ENCODE results near the gene THADA.

THADA gene

GRCh38 chr2:43436431-43436830 lies 159.4 kb downstream of the THADA start:
- no peak for DNase-seq (ENCODE audit: low read depth)
- TF ChIP-seq, protein P1, sequence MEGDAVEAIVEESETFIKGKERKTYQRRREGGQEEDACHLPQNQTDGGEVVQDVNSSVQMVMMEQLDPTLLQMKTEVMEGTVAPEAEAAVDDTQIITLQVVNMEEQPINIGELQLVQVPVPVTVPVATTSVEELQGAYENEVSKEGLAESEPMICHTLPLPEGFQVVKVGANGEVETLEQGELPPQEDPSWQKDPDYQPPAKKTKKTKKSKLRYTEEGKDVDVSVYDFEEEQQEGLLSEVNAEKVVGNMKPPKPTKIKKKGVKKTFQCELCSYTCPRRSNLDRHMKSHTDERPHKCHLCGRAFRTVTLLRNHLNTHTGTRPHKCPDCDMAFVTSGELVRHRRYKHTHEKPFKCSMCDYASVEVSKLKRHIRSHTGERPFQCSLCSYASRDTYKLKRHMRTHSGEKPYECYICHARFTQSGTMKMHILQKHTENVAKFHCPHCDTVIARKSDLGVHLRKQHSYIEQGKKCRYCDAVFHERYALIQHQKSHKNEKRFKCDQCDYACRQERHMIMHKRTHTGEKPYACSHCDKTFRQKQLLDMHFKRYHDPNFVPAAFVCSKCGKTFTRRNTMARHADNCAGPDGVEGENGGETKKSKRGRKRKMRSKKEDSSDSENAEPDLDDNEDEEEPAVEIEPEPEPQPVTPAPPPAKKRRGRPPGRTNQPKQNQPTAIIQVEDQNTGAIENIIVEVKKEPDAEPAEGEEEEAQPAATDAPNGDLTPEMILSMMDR (conservative IDR thresholded peaks at IDR 0.05; ENCODE audit: low read length): no peak
- no peak overlapping the region for H3K4me3 ChIP-seq (ENCODE audit: low read length)

DNA sequence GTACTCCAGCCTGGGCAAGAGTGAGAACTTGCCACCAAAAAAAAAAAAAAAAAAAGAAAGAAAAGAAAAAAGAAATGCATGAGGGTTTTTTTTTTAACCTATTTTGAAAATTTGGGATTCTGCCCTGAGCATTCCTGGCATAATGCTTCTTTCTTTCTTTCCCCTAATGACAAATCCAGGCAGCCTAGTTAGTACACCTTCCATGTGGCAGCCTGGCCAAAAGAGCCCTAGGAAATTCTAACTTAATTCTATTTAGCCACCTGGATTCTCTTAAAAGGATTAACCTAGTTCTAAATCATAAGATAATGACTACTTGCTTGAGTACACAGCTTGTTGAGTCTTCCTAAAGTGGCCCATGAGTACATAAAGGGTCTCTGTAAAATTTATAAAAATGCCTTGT lies 160.1 kb downstream of the THADA start:
- TF ChIP-seq, protein P1 (conservative IDR thresholded peaks at IDR 0.05; ENCODE audit: low read length): no peak
- DNase-seq (ENCODE audit: low read depth): no peak
- H3K4me3 ChIP-seq (ENCODE audit: low read length): no peak overlapping the region

DNA sequence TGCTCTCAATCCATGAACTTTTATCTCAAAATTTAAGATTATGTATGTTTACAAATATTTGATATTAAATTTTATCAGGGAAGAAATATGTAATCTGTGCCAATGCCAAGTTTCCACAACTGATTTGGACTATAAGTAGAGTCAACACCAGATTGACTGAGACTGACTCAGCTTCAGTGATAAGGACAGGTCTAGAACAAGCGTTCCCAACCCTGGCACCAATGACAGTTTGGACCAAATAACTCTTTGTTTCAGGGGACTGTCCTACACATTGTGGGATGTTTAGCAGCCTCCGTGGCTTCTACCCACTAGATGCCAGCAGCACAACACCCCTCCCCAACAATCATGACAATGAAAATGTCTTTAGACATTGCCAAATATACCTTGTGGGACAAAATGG lies 165.3 kb downstream of the THADA start:
- H3K4me3 ChIP-seq (ENCODE audit: low read length): no peak overlapping the region
- DNase-seq (ENCODE audit: low read depth): no peak
- TF ChIP-seq, protein P1 (conservative IDR thresholded peaks at IDR 0.05; ENCODE audit: low read length): no peak

- DNase-seq (ENCODE audit: low read depth): no peak
- H3K4me3 ChIP-seq (ENCODE audit: low read length): no peak overlapping the region
- TF ChIP-seq, protein P1 (conservative IDR thresholded peaks at IDR 0.05; ENCODE audit: low read length): no peak
Measured at GRCh38 chr2:43429369-43429768, 166.5 kb downstream of the THADA start.

GRCh38 chr2:43427032-43427424 lies 168.8 kb downstream of the THADA start:
- no peak overlapping the region for H3K4me3 ChIP-seq (ENCODE audit: low read length)
- TF ChIP-seq, protein P1 (conservative IDR thresholded peaks at IDR 0.05; ENCODE audit: low read length): no peak
- no peak for DNase-seq (ENCODE audit: low read depth)

DNA sequence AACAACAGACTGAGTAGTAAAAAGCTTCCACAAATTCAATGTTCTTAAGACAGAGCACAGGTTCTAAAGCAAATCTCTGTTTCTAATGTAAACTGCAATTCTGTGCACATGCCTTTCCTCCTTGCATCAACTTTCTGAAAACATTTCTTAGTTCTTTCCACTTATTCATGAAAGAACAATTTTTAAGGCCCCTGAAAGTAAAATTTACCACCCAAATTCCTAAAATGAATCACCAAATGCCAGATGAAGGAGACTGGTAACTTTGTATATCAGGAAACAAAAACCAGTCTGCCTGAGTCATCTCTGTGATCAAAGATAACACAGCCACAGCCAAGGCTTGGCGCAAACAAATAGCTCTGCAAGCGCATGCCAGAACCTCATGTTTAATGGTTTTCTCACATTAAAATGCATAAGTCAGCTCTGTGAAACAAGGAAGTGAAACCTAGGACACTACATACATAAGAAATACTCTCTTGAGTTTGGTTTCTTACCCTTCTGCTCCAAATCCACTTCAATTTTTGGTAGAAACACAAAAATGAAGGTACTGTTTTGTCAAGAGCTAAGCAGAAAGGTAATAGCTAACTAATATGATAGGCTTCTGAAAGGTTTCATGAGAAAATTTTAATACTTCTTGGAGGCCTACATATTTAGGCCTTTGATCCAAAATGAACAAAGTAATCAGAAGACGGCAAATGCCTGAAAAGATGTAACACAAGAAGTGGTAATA lies 169.4 kb downstream of the THADA start:
- no peak overlapping the region for H3K4me3 ChIP-seq (ENCODE audit: low read length)
- DNase-seq (ENCODE audit: low read depth): peak; percentile 98
- TF ChIP-seq, protein P1 (conservative IDR thresholded peaks at IDR 0.05; ENCODE audit: low read length): no peak

- TF ChIP-seq, protein P1 (conservative IDR thresholded peaks at IDR 0.05; ENCODE audit: low read length): no peak
- no peak for DNase-seq (ENCODE audit: low read depth)
- no peak overlapping the region for H3K4me3 ChIP-seq (ENCODE audit: low read length)
Measured at GRCh38 chr2:43425659-43426058, 170.2 kb downstream of the THADA start.

Measured in AG10803 (cell line).